ENCODE data around the gene REEP3. TPM values are rescaled to one million over a fixed set of nuclear protein-coding genes. Genes with fewer than 3 reads are reported as not detected.

REEP3 gene
- total RNA-seq, 1 donor from 2014 or later = 17.9 TPM

- no peak for DNase-seq (ENCODE audit: low spot score in 2 of 2)
- no peak for FAIRE-seq
These were observed 62.9 kb downstream of the REEP3 start for GRCh38 chr10:63583909-63584724.

GRCh38 chr10:63584725-63585035 lies 63.5 kb downstream of the REEP3 start:
- FAIRE-seq (no peak), DNase-seq (ENCODE audit: low spot score in 2 of 2) (no peak)

GRCh38 chr10:63585041-63585440 lies 63.8 kb downstream of the REEP3 start:
- DNase-seq (ENCODE audit: low spot score in 2 of 2) (no peak), FAIRE-seq (no peak)

GRCh38 chr10:63586043-63586442 lies 64.8 kb downstream of the REEP3 start:
- FAIRE-seq (no peak), DNase-seq (ENCODE audit: low spot score in 2 of 2) (no peak)

GRCh38 chr10:63587191-63587590 lies 66.0 kb downstream of the REEP3 start:
- FAIRE-seq (no peak), DNase-seq (ENCODE audit: low spot score in 2 of 2) (no peak)

GRCh38 chr10:63588436-63589167 lies 67.4 kb downstream of the REEP3 start:
- no peak for FAIRE-seq
- DNase-seq (ENCODE audit: low spot score in 2 of 2) = no peak

GRCh38 chr10:63591600-63592379 lies 70.6 kb downstream of the REEP3 start:
- no peak for FAIRE-seq
- DNase-seq (ENCODE audit: low spot score in 2 of 2) = no peak

- DNase-seq (ENCODE audit: low spot score in 2 of 2) = no peak
- FAIRE-seq = no peak
These were observed 72.4 kb downstream of the REEP3 start for GRCh38 chr10:63593576-63593975.

- DNase-seq (ENCODE audit: low spot score in 2 of 2) = no peak
These were observed 73.9 kb downstream of the REEP3 start for GRCh38 chr10:63595072-63595471.

GRCh38 chr10:63596924-63597323 lies 75.7 kb downstream of the REEP3 start:
- FAIRE-seq (no peak), DNase-seq (ENCODE audit: low spot score in 2 of 2) (no peak)

More at GRCh38 chr10:63595072-63595471, 73.9 kb downstream of the REEP3 start:
- no peak for FAIRE-seq

GRCh38 chr10:63600540-63600939 lies 79.3 kb downstream of the REEP3 start:
- DNase-seq (ENCODE audit: low spot score in 2 of 2) (no peak), FAIRE-seq (no peak)

DNA sequence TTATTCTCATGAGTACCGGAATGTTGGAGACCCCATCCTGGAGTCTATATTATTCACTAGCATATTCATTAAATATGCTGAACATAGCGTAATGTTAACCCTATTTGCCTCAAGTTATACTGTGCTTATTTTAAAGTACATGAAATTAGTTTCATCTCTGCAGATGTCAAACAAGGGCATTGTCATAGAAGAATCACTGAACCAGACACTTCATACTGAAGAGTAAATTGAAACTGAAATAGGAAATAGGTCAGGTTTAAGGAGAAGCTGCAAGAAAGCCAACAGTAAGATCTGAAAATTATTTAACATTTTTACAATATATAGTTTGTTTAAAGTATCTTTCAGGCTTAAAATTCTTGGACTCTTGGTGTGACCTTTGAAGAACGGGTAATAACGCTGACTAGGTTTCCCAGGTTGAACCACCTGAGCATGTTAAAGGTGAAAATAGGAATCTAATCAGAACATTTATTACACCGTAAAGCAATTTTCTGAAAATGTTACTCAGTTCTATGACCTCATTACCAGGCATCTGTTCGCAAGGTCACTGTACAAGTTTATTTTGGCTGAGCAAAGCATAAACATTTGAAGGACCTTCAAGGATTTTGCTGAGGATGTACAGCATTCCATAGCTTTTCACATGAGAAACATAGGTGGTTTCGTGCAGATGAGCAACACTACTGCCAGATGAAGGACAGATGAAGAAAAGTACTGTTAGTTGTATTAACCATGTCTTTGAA lies 82.7 kb downstream of the REEP3 start:
- no peak for FAIRE-seq
- DNase-seq (ENCODE audit: low spot score in 2 of 2) = no peak

DNA sequence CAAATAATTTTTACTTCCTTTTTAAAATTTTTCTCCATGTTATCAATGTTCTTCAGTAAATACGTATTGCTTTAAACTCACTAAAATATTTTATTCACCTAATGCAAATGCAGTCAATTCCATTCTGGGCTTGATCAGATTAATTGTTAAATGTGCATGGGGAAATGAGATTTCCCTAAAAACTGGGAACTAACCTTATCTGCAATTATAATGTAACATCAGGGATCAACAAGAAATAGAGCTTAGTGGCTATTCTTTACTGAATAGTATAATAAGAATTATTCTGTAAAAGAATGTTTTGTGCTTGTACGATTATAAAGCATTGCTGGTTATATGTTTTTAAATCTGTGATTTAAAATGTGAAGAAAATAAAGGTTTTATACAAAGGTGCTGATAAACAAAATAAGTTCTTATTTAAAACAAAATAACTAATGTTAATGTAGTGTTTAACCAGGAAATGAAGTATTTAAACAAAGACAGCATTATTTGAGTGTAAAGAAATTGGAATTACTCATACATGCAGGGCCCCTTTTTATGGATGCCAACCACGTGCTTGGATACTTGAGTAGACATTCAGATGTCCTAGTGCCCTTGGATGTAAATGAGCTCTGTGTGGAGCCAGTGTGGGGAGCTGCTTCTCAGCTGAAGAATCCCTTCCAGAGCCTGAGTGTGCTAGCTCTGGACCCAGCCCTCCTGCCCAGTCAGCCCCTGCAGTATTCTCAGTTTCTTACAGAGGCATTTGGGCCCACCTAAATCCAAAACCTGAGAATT lies 84.2 kb downstream of the REEP3 start:
- FAIRE-seq = no peak
- peak in 1 of 2 donors; percentile 27 for DNase-seq (ENCODE audit: low spot score in 2 of 2)

DNA sequence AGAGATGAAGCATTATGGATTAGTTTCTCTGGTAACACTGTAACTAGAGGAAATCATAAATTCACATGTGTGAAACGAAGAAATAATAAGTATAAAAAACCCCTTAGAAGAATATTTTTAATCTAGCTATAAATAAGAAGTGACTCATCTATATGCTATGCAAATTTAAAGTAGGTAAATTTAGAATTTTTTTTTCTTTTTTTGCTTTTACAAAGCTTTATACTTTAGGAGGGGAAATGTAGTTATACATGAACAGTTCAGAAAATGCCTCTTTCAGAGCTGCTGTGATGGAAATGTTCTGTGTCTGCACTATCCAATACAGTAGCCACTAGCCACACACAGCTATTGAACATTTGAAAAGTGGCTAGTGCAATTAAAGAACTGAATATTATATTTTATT lies 87.3 kb downstream of the REEP3 start:
- DNase-seq (ENCODE audit: low spot score in 2 of 2) = no peak
- no peak for FAIRE-seq

GRCh38 chr10:63611078-63611477 lies 89.9 kb downstream of the REEP3 start:
- FAIRE-seq (no peak), DNase-seq (ENCODE audit: low spot score in 2 of 2) (no peak)

GRCh38 chr10:63614371-63614891 lies 93.2 kb downstream of the REEP3 start:
- DNase-seq (ENCODE audit: low spot score in 2 of 2) = no peak
- no peak for FAIRE-seq

- FAIRE-seq (no peak), DNase-seq (ENCODE audit: low spot score in 2 of 2) (no peak)
These were observed 97.4 kb downstream of the REEP3 start for GRCh38 chr10:63618552-63618951.

DNA sequence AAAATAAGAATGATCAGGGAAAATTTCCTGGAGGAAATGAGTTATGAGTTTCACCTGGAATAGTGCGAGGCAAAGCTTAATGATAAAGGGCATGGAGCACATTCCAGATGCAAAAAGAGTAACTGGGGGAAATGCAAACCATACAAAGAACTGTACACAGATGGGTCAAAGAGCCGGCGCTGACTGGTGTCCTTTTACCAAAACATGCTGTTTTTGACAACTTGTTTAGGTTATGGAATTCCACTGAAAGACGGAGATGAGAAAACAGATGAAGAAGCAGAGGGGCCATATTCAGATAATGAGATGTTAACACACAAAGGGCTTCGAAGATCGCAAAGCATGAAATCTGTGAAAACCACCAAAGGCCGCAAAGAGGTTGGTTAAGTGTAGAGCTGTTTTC lies 98.2 kb downstream of the REEP3 start:
- no peak for FAIRE-seq
- no peak for DNase-seq (ENCODE audit: low spot score in 2 of 2)

DNA sequence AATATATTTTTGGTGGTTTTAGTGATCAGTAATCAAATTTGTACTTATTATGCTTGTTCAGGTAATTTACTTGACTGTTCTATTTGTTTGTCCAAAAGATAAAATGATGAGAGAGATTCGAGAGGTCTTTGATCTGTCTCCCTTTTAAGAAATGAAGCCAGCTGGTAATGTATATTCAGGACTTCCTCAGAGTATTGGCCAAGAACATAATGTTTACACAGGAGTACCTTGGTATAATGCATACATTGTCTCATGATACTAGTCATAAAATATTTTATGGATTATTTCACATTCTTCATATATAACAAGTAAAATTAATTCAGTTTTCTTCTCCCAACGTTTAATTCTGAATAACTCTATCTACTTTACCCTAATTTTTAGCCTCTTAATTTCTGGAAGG lies 100.9 kb downstream of the REEP3 start:
- no peak for DNase-seq (ENCODE audit: low spot score in 2 of 2)
- FAIRE-seq = no peak

- no peak for FAIRE-seq
- no peak for DNase-seq (ENCODE audit: low spot score in 2 of 2)
These were observed 103.5 kb downstream of the REEP3 start for GRCh38 chr10:63624701-63625100.

Data from frontal cortex (tissue), 4 donors.